Stomach smooth muscle (tissue), 2 donors: ENCODE results near the gene FHIT.
"Not testable (repeated sequence)": the region's sequence is repeated elsewhere in the genome, so short reads cannot be mapped to it uniquely, and the experiment has no call there.

Source experiments
- H3K27ac ChIP-seq: one replicate; pipeline ENCODE4 v1.7.0; 2013; ENCODE audit warnings: mild to moderate bottlenecking, low read length, inconsistent platforms
- H3K27me3 ChIP-seq, 2 donors: one replicate each; pipeline ENCODE4 v1.7.0; 2013; ENCODE audit warnings: low read length in 2 of 2; ENCODE audit not compliant: insufficient read depth in 2 of 2, control insufficient read depth in 1 of 2
- H3K36me3 ChIP-seq, 2 donors: one replicate each; pipeline ENCODE4 v1.7.0; 2013; ENCODE audit warnings: low read length in 2 of 2; ENCODE audit not compliant: control insufficient read depth in 2 of 2, insufficient read depth in 2 of 2
- H3K4me1 ChIP-seq: one replicate; pipeline ENCODE4 v1.7.0; 2013; ENCODE audit warnings: low read length; ENCODE audit not compliant: control insufficient read depth, insufficient read depth
- H3K4me3 ChIP-seq, 2 donors: one replicate each; pipeline ENCODE4 v1.7.0; 2013; ENCODE audit warnings: low read length in 2 of 2
- H3K9ac ChIP-seq, 2 donors: one replicate each; pipeline ENCODE4 v1.7.0; 2013; ENCODE audit warnings: low read length in 2 of 2, mild to moderate bottlenecking in 1 of 2
- H3K9me3 ChIP-seq, 2 donors: one replicate each; pipeline ENCODE4 v1.7.0; 2013; ENCODE audit warnings: low read length in 2 of 2; ENCODE audit not compliant: control insufficient read depth in 2 of 2
- donor health status: healthy.
- donor health status: Pancreatic carcinoma.

Gene FHIT

GRCh38 chr3:60698117-60698516 lies 553.1 kb downstream of the FHIT start:
- Histone ChIP-seq H3K4me3 (no peak overlapping the region), H3K27me3 (no peaks in the 10 kb centered on the region), H3K9me3 (no peaks in the 10 kb centered on the region), H3K36me3 (no peaks in the 10 kb centered on the region), H3K4me1 (no peaks in the 10 kb centered on the region), H3K27ac (no peak overlapping the region), H3K9ac (no peak overlapping the region)

DNA sequence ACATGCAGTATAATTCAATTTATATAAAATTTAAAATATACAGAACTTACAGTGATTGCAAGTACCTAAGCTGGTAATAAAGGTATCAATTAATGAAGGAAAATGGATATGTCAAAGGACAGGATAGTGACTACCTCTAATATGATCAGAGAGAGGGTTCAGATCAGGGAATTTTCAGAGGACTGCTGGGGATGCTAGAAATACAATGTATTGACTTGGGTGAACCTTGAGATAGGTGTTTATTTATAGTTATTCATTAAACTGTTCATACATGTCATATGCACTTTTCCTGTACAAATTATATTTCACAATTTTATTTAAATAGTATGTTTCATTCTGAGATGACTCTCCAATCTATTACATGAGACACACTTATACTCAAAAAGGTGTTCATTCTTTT lies 554.1 kb downstream of the FHIT start:
- H3K4me1 ChIP-seq = no peaks in the 10 kb centered on the region
- H3K9me3 ChIP-seq = no peaks in the 10 kb centered on the region
- no peaks in the 10 kb centered on the region for H3K27me3 ChIP-seq
- no peaks in the 10 kb centered on the region for H3K36me3 ChIP-seq
- H3K9ac ChIP-seq = no peak overlapping the region
- H3K4me3 ChIP-seq = no peak overlapping the region
- H3K27ac ChIP-seq = no peak overlapping the region

- Histone ChIP-seq H3K4me3 (no peak overlapping the region), H3K9ac (no peak overlapping the region), H3K9me3 (no peaks in the 10 kb centered on the region), H3K36me3 (no peaks in the 10 kb centered on the region), H3K4me1 (no peaks in the 10 kb centered on the region), H3K27ac (no peak overlapping the region), H3K27me3 (no peaks in the 10 kb centered on the region)
Measured at GRCh38 chr3:60696428-60697125, 554.7 kb downstream of the FHIT start.

DNA sequence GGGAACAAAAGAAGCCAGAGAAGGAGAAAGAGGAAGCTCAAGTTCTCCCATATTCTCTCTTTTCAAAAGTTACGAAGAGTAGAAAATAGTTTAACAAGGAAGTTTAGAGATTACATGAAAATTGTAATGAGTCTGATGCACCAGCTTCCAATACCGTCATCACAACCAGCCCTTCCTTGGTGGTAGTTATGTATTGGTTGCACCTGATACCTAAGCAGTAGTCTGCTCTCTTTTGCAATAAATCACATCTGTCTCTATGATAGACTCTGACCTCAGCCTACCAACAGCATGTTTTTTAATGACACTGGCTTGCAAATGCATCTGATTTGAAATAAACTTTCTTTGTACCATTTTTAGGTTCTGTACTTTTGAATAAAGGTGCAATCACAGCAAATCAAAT lies 575.8 kb downstream of the FHIT start:
- H3K27ac ChIP-seq = no peak overlapping the region
- no peak overlapping the region for H3K9ac ChIP-seq
- H3K36me3 ChIP-seq = no peaks in the 10 kb centered on the region
- no peaks in the 10 kb centered on the region for H3K4me1 ChIP-seq
- H3K4me3 ChIP-seq = no peak overlapping the region
- no peaks in the 10 kb centered on the region for H3K9me3 ChIP-seq
- H3K27me3 ChIP-seq = no peaks in the 10 kb centered on the region

DNA sequence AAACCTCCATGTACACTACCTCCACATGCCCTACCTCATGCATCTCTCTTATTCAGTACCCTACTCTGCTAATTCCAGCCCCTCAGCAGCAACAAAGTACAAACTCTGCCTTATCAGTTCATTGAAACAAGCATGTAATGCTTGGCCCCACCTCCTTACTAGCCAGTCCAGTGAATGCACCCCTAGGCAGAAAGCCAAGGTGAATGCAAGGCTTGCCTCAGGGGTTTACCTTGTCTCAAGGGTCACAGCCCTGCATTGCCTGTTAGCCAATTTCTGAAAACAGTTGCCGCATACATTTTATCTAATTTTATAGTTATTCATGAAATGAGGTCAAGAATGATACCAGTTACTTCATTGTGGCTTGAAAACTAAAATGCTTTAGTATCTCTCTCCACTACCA lies 576.4 kb downstream of the FHIT start:
- Histone ChIP-seq H3K9ac (no peak overlapping the region), H3K4me3 (no peak overlapping the region), H3K27me3 (no peaks in the 10 kb centered on the region), H3K27ac (no peak overlapping the region), H3K36me3 (no peaks in the 10 kb centered on the region), H3K9me3 (no peaks in the 10 kb centered on the region), H3K4me1 (no peaks in the 10 kb centered on the region)

GRCh38 chr3:60673123-60673522 lies 578.1 kb downstream of the FHIT start:
- no peak overlapping the region for H3K27ac ChIP-seq
- no peak overlapping the region for H3K9ac ChIP-seq
- no peaks in the 10 kb centered on the region for H3K36me3 ChIP-seq
- H3K9me3 ChIP-seq = no peaks in the 10 kb centered on the region
- no peaks in the 10 kb centered on the region for H3K4me1 ChIP-seq
- no peaks in the 10 kb centered on the region for H3K27me3 ChIP-seq
- no peak overlapping the region for H3K4me3 ChIP-seq

DNA sequence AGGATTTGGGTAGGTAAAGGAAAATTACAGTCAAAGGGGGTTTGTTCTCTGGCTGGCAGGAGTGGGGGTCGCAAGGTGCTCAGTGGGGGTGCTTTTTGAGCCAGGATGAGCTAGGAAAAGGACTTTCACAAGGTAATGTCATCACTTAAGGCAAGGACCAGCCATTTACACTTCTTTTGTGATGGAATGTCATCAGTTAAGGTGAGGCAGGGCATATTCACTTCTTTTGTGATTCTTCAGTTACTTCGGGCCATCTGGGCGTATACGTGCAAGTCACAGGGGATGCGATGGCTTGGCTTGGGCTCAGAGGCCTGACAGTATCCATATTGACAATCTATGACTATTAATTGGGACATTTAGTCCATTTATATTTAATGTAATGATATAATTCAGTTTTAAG lies 578.9 kb downstream of the FHIT start:
- H3K27me3 ChIP-seq, H3K36me3 ChIP-seq, H3K4me1 ChIP-seq, H3K4me3 ChIP-seq, H3K27ac ChIP-seq, H3K9ac ChIP-seq, H3K9me3 ChIP-seq: not testable (repeated sequence)

GRCh38 chr3:60669636-60670035 lies 581.6 kb downstream of the FHIT start:
- H3K4me3 ChIP-seq = no peak overlapping the region
- H3K9me3 ChIP-seq = no peaks in the 10 kb centered on the region
- no peak overlapping the region for H3K9ac ChIP-seq
- no peaks in the 10 kb centered on the region for H3K27me3 ChIP-seq
- no peaks in the 10 kb centered on the region for H3K4me1 ChIP-seq
- H3K36me3 ChIP-seq = no peaks in the 10 kb centered on the region
- no peak overlapping the region for H3K27ac ChIP-seq

DNA sequence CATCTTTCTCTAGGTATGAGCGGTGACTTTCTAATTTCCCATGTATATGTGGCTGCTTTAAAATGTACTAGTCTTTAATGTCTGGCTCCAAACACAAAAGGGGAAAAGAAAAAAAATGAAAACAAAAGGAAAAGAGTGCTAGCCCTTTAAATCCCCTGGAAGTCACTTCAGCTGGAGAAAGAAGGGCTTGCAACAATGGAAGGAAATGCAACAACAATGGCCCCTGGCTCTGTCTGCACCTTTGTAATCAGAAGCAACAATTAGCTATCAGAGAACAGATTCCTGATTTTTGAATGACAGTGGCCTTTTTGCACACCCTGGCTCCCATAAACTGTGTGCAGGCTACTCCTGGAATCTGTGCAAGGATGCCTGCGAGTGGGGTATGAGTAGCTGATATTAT lies 591.2 kb downstream of the FHIT start:
- H3K4me1 ChIP-seq = no peaks in the 10 kb centered on the region
- H3K27ac ChIP-seq = no peak overlapping the region
- H3K9ac ChIP-seq = no peak overlapping the region
- H3K9me3 ChIP-seq = peaks cover 0 to 2% of the 10 kb centered on the region in 2 donors
- H3K27me3 ChIP-seq = no peaks in the 10 kb centered on the region
- no peak overlapping the region for H3K4me3 ChIP-seq
- no peaks in the 10 kb centered on the region for H3K36me3 ChIP-seq

- no peak overlapping the region for H3K9ac ChIP-seq
- H3K4me1 ChIP-seq = no peaks in the 10 kb centered on the region
- H3K36me3 ChIP-seq = no peaks in the 10 kb centered on the region
- H3K4me3 ChIP-seq = no peak overlapping the region
- no peak overlapping the region for H3K27ac ChIP-seq
- H3K27me3 ChIP-seq = no peaks in the 10 kb centered on the region
- H3K9me3 ChIP-seq = peaks cover 0 to 2% of the 10 kb centered on the region in 2 donors
Measured at GRCh38 chr3:60659098-60659497, 592.2 kb downstream of the FHIT start.

DNA sequence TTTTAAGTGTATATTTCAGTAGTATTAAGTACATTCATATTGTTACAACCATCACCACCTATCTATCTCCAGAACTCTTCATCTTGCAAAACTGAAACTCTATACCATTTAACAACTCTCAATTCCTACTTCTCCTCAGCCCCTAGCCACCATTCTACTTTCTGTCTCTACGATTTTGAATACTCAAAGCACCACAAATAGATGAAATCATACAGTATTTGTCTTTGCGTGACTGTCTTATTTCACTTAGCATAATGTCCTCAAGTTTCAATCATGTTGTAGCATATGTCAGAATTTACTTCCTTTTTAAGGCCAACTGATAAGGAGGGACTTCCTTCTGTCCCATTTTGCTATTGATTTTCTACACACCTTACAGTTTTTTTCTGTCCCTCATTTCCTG lies 593.3 kb downstream of the FHIT start:
- H3K27me3 ChIP-seq = no peaks in the 10 kb centered on the region
- no peak overlapping the region for H3K4me3 ChIP-seq
- H3K27ac ChIP-seq = no peak overlapping the region
- H3K9me3 ChIP-seq = no peaks in the 10 kb centered on the region
- H3K36me3 ChIP-seq = no peaks in the 10 kb centered on the region
- H3K9ac ChIP-seq = no peak overlapping the region
- H3K4me1 ChIP-seq = no peaks in the 10 kb centered on the region
